SK-N-SH (cell line): ENCODE measurements around the gene ANO6.

Experiments used
- FOXJ3 ChIP-seq: sonication (generic); formaldehyde crosslinking; IDR thresholded peaks from 2 replicates; pipeline ENCODE4 v1.5.1; 2020; ENCODE audit warnings: mild to moderate bottlenecking, missing genetic modification reagents
- FOXM1 ChIP-seq: IDR thresholded peaks from 2 replicates; pipeline ENCODE4 v1.4.0; 2012; ENCODE audit warnings: low read depth, mild to moderate bottlenecking
- GATA2 ChIP-seq: sonication (generic); formaldehyde crosslinking; IDR thresholded peaks from 2 replicates; pipeline ENCODE4 v1.5.0; 2020; ENCODE audit warnings: mild to moderate bottlenecking, missing genetic modification reagents
- MXI1 ChIP-seq: IDR thresholded peaks from 2 replicates; pipeline ENCODE4 v1.6.1; 2012; ENCODE audit warnings: mild to moderate bottlenecking, low read depth, low read length, improper control_type of control experiment
- NFIC ChIP-seq: IDR thresholded peaks from 2 replicates; pipeline ENCODE4 v1.4.0; 2012; ENCODE audit warnings: borderline replicate concordance
- NRF1 ChIP-seq: IDR thresholded peaks from 2 replicates; pipeline ENCODE4 v1.6.1; 2012; ENCODE audit warnings: low read depth, mild to moderate bottlenecking, low read length
- POLR2AphosphoS5 ChIP-seq: IDR thresholded peaks from 2 replicates; pipeline ENCODE4 v1.6.1; 2012; ENCODE audit warnings: low read depth, low read length
- REST ChIP-seq: IDR thresholded peaks from 2 replicates; pipeline ENCODE4 v1.6.1; 2012; ENCODE audit warnings: mild to moderate bottlenecking, low read depth, low read length, moderate library complexity
- RFX5 ChIP-seq: IDR thresholded peaks from 2 replicates; pipeline ENCODE4 v1.6.1; 2012; ENCODE audit warnings: mild to moderate bottlenecking, improper control_type of control experiment, low read length
- SMC3 ChIP-seq: IDR thresholded peaks from 2 replicates; pipeline ENCODE4 v1.6.1; 2012; ENCODE audit warnings: low read depth, low read length, improper control_type of control experiment
- YY1 ChIP-seq: IDR thresholded peaks from 2 replicates; pipeline ENCODE4 v1.4.0; 2012; ENCODE audit warnings: low read depth, mild to moderate bottlenecking
- ZBTB33 ChIP-seq: IDR thresholded peaks from 2 replicates; pipeline ENCODE4 v1.4.0; 2012; ENCODE audit warnings: low read depth, borderline replicate concordance

- TF ChIP-seq FOXM1 (no peak), YY1 (no peak), MXI1 (no peak), NRF1 (no peak), REST (no peak), FOXJ3 (CRISPR knock-in tag) (no peak), NFIC (no peak), ZBTB33 (no peak), POLR2AphosphoS5 (no peak), GATA2 (no peak; the same call in 1 of the 2 replicates), SMC3 (no peak), RFX5 (no peak)
Observed at GRCh38 chr12:45279931-45280830, 64.3 kb downstream of the ANO6 start.
